Fibroblast of lung (primary cell): ENCODE results near the gene CTRL. TPM values are rescaled to one million over a fixed set of nuclear protein-coding genes. Genes with fewer than 3 reads are reported as not detected.

Source experiments
- DNase-seq, 2 donors: peaks; one replicate each; pipeline versions ENCODE4 v3.0.0 to v3.0.0-alpha.2; 2010; ENCODE audit warnings: low read depth in 2 of 2
- H2AFZ ChIP-seq: 2 replicates; pipeline ENCODE4 v1.5.1; 2012; ENCODE audit warnings: low read length, control low read depth, inconsistent platforms
- H3K27ac ChIP-seq: 2 replicates; pipeline ENCODE4 v1.5.1; 2011; ENCODE audit warnings: low read length, control low read depth; ENCODE audit not compliant: insufficient read depth
- H3K27me3 ChIP-seq: 2 replicates; pipeline ENCODE4 v1.5.1; 2011; ENCODE audit warnings: mild to moderate bottlenecking, low read length; ENCODE audit not compliant: control insufficient read depth, insufficient read depth
- H3K36me3 ChIP-seq: 2 replicates; pipeline ENCODE4 v1.5.1; 2011; ENCODE audit warnings: low read length; ENCODE audit not compliant: control insufficient read depth, insufficient read depth
- H3K4me1 ChIP-seq: 2 replicates; pipeline ENCODE4 v1.5.1; 2011; ENCODE audit warnings: low read length; ENCODE audit not compliant: control insufficient read depth, insufficient read depth; ENCODE audit errors: extremely low read depth
- H3K4me2 ChIP-seq: 2 replicates; pipeline ENCODE4 v1.5.1; 2011; ENCODE audit warnings: low read length, control low read depth; ENCODE audit not compliant: insufficient read depth; ENCODE audit errors: extremely low read depth
- H3K4me3 ChIP-seq, 4 experiments: fragments of 200-600 bp in 1 of 4; sonication (generic) in 1 of 4; replicated peaks in 1 of 4; 2 replicates each; pipeline ENCODE4 v1.5.1; 2011 to 2016; ENCODE audit warnings: low read length in 4 of 4, low read depth in 3 of 4, mild to moderate bottlenecking in 3 of 4, control low read depth in 2 of 4, inconsistent platforms in 1 of 4, mixed read lengths in 1 of 4; ENCODE audit not compliant: insufficient read depth in 1 of 4; ENCODE audit errors: control extremely low read depth in 1 of 4
- H3K79me2 ChIP-seq: 2 replicates; pipeline ENCODE4 v1.5.1; 2012; ENCODE audit warnings: mild to moderate bottlenecking, low read length, inconsistent platforms; ENCODE audit not compliant: control insufficient read depth, insufficient read depth
- H3K9ac ChIP-seq: 2 replicates; pipeline ENCODE4 v1.5.1; 2011; ENCODE audit warnings: mild to moderate bottlenecking, low read length, control low read depth; ENCODE audit not compliant: insufficient read depth
- H3K9me3 ChIP-seq: 2 replicates; pipeline ENCODE4 v1.5.1; 2012; ENCODE audit warnings: low read depth, low read length; ENCODE audit not compliant: control insufficient read depth, insufficient read depth
- H4K20me1 ChIP-seq: 2 replicates; pipeline ENCODE4 v1.5.1; 2011; ENCODE audit warnings: low read length; ENCODE audit not compliant: control insufficient read depth, insufficient read depth; ENCODE audit errors: extremely low read depth
- EZH2 ChIP-seq: IDR thresholded peaks from 2 replicates; pipeline ENCODE4 v1.5.1; 2012; ENCODE audit warnings: low read length, control low read depth, mild to moderate bottlenecking; ENCODE audit errors: missing control alignments
- polyA plus RNA-seq, 2 donors: library from polyadenylated mRNA; depleted of rRNA in 1 of 2; stranded (reverse) in 1 of 2; unstranded in 1 of 2; fragments of >200 nt; gene quantifications; 2 replicates each; pipeline ENCODE4 v1.2.1, GENCODE V29; 2011 to 2012; ENCODE audit warnings: missing spikeins in 1 of 2
- total RNA-seq: library from RNA; depleted of rRNA; stranded (reverse); fragments of >200 nt; gene quantifications from 2 replicates; pipeline ENCODE4 v1.2.1, GENCODE V29; 2014
- TF ChIP-seq, protein P1 (sequence below), 2 donors: IDR thresholded peaks in 1 of 2; conservative IDR thresholded peaks in 1 of 2; 1 replicate in 1 of 2; 2 replicates in 1 of 2; pipeline ENCODE4 v1.5.1; 2011 to 2012; ENCODE audit warnings: low read length in 2 of 2, control low read depth in 1 of 2, inconsistent platforms in 1 of 2, low read depth in 1 of 2, mild to moderate bottlenecking in 1 of 2

CTRL gene
- total and polyA plus RNA-seq, 2 donors (not counting 1 experiment from before 2014, with no cell fraction given) = 0.14 to 0.33 TPM

DNA sequence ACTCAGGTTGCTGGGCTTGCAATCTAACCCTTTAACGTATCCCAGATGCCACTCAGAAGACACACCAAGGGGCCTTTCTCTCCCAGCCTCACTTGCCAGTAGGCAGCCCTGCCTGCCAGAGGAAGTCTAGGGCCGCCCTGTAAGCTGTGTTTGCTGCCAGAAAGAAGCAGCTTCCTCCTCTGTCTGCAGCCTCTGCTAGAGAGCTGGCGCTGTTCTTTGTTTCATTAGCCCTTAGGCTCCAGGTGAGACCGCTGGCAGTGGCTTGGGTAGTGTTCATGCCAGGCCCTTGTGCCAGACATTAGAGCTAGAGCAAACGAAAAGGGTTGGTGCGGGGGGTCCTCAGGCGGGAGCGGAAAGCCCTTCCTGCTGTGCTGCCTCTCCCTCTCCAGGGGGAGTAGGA lies 8.9 kb downstream of the CTRL start:
- no peak for DNase-seq
- H3K4me2 ChIP-seq = no peak overlapping the region

DNA sequence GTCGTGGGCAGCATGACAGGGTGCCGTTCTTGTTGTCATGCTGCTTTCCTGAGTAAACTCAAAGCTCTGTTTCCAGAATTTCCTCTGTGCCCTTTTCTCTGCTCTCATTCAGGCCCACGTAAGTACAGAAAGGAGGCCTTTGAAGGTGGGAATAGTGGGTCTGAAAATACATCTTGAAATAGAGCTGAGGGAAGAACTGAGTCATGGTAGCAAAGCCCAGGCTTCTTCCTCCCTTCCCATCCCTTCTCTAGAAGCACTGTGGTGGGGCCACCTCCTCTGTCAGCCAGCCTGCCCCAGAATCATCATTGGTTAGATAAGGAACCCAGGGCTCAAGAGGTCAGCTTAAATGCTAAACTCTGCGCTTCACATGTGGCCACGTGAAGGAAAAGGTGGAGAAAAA lies 9.4 kb downstream of the CTRL start:
- Histone ChIP-seq H4K20me1 (peaks cover 2% of the 10 kb centered on the region), H3K27ac (no peak overlapping the region), H3K4me2 (no peak overlapping the region)

More for the DNA sequence above, 8.9 kb downstream of the CTRL start:
- Histone ChIP-seq H3K9ac (no peak overlapping the region), H3K36me3 (peaks cover 3% of the 10 kb centered on the region), H4K20me1 (peaks cover 2% of the 10 kb centered on the region), H3K4me3 (no peak overlapping the region), H3K9me3 (no peaks in the 10 kb centered on the region), H3K4me1 (peaks cover 6% of the 10 kb centered on the region), H2AFZ (no peak overlapping the region), H3K27ac (no peak overlapping the region), H3K79me2 (peaks cover 9% of the 10 kb centered on the region), H3K27me3 (no peaks in the 10 kb centered on the region)
- TF ChIP-seq, protein P1, sequence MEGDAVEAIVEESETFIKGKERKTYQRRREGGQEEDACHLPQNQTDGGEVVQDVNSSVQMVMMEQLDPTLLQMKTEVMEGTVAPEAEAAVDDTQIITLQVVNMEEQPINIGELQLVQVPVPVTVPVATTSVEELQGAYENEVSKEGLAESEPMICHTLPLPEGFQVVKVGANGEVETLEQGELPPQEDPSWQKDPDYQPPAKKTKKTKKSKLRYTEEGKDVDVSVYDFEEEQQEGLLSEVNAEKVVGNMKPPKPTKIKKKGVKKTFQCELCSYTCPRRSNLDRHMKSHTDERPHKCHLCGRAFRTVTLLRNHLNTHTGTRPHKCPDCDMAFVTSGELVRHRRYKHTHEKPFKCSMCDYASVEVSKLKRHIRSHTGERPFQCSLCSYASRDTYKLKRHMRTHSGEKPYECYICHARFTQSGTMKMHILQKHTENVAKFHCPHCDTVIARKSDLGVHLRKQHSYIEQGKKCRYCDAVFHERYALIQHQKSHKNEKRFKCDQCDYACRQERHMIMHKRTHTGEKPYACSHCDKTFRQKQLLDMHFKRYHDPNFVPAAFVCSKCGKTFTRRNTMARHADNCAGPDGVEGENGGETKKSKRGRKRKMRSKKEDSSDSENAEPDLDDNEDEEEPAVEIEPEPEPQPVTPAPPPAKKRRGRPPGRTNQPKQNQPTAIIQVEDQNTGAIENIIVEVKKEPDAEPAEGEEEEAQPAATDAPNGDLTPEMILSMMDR (conservative IDR thresholded peaks at IDR 0.05 in 1 of 2, IDR thresholded peaks at IDR 0.05 in 1 of 2; ENCODE audit: low read depth in 1 of 2, low read length in 2 of 2) = no peak
- no peak for TF ChIP-seq EZH2

DNA sequence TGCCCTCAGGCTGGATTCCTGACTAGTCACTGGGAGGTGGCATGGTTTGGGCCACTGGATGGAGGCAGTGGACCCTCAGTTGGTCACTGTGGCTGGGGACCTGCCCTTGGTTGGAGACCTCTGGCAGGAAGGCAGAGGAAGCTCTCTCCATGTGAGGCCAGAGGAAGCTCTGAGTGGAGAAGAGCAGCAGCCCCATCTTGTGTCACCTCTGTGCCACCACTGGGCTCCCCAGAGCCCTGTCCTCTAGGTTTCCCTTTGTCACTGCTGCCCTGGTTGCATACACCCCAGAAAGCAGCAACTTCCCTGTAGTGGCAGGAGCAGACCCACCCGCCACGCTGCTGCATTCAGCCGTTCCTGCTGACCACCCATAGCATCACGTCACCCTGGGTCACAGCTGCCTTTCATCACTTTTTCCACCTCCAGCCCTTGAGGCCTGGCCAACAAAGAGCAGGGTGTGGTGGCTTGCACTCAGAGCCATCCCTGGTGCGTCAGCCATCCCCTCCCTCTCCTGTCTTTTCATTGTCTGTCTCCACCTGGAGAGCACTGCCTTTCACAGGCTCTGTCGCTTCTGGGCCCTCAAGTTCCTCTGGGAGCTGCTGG lies 11.9 kb downstream of the CTRL start:
- H3K27ac ChIP-seq = no peak overlapping the region
- peaks cover 9% of the 10 kb centered on the region for H3K79me2 ChIP-seq
- no peak overlapping the region for H3K9ac ChIP-seq
- no peaks in the 10 kb centered on the region for H3K27me3 ChIP-seq
- peaks cover 16% of the 10 kb centered on the region for H3K4me1 ChIP-seq
- H3K9me3 ChIP-seq = no peaks in the 10 kb centered on the region
- no peak overlapping the region for H3K4me3 ChIP-seq
- no peak overlapping the region for H2AFZ ChIP-seq
- no peak for DNase-seq
- H4K20me1 ChIP-seq = peaks cover 2% of the 10 kb centered on the region
- no peak overlapping the region for H3K4me2 ChIP-seq
- H3K36me3 ChIP-seq = peaks cover 1% of the 10 kb centered on the region
- TF ChIP-seq, protein P1 (conservative IDR thresholded peaks at IDR 0.05 in 1 of 2, IDR thresholded peaks at IDR 0.05 in 1 of 2; ENCODE audit: low read depth in 1 of 2, low read length in 2 of 2) = no peak
- TF ChIP-seq EZH2 = no peak

More for the DNA sequence above, 9.4 kb downstream of the CTRL start:
- H3K9ac ChIP-seq = no peak overlapping the region
- H3K4me1 ChIP-seq = peaks cover 11% of the 10 kb centered on the region
- no peak for DNase-seq
- H3K79me2 ChIP-seq = peaks cover 9% of the 10 kb centered on the region
- H3K9me3 ChIP-seq = no peaks in the 10 kb centered on the region
- peaks cover 1% of the 10 kb centered on the region for H3K36me3 ChIP-seq
- H2AFZ ChIP-seq = no peak overlapping the region
- TF ChIP-seq EZH2 = no peak
- TF ChIP-seq, protein P1 (conservative IDR thresholded peaks at IDR 0.05 in 1 of 2, IDR thresholded peaks at IDR 0.05 in 1 of 2; ENCODE audit: low read depth in 1 of 2, low read length in 2 of 2) = no peak
- no peak overlapping the region for H3K4me3 ChIP-seq
- no peaks in the 10 kb centered on the region for H3K27me3 ChIP-seq
